Endothelial cell of umbilical vein (primary cell): ENCODE measurements around the gene FAM20B. TPM values are rescaled to one million over a fixed set of nuclear protein-coding genes. Genes with fewer than 3 reads are reported as not detected.

Source experiments
- BruUV-seq: library from RNA; stranded (reverse); fragments of 400-500 nt; replicated peaks from 2 replicates; lab custom pipeline; 2021; lab: Mats Ljungman, UMichigan
- CTCF ChIA-PET: fragments of 300-600, 350-600 bp; sonication (Branson Sonifier 250); formaldehyde crosslinking; loops from one replicate; lab custom pipeline; 2021; ENCODE audit warnings: antibody characterized with exemption, inconsistent platforms; lab: Charles Lee
- POLR2A ChIA-PET: fragments of 300-600, 350-600 bp; sonication (Branson Sonifier 250); formaldehyde crosslinking; loops from one replicate; lab custom pipeline; 2021; ENCODE audit warnings: antibody characterized with exemption, inconsistent platforms; lab: Charles Lee
- DNase-seq: peaks from one replicate; pipeline ENCODE4 v3.0.0-alpha.2; 2011; ENCODE audit warnings: low read depth, low spot score
- FAIRE-seq: peaks from 2 replicates; lab custom pipeline; 2011; peaks lifted over from hg19 to GRCh38; lab: Jason Lieb, UNC
- H2AFZ ChIP-seq: 2 replicates; pipeline ENCODE4 v1.6.0; 2012; ENCODE audit warnings: low read depth, low read length, control low read depth, inconsistent platforms
- H3K27ac ChIP-seq: 2 replicates; pipeline ENCODE4 v1.5.1; 2011; ENCODE audit warnings: low read depth, mild to moderate bottlenecking, control low read depth, low read length, moderate library complexity; ENCODE audit not compliant: insufficient read depth
- H3K27me3 ChIP-seq, 2 experiments: 2 replicates each; pipeline versions ENCODE4 v1.6.0 to v1.6.1; 2011; ENCODE audit warnings: low read length in 2 of 2, mixed read lengths in 1 of 2; ENCODE audit not compliant: control insufficient read depth in 2 of 2, insufficient read depth in 2 of 2
- H3K36me3 ChIP-seq, 2 experiments: 2 replicates in 1 of 2; 3 replicates in 1 of 2; pipeline ENCODE4 v1.5.1; 2011; ENCODE audit warnings: low read length in 2 of 2, mild to moderate bottlenecking in 1 of 2, moderate library complexity in 1 of 2; ENCODE audit not compliant: control insufficient read depth in 2 of 2, insufficient read depth in 2 of 2; ENCODE audit errors: extremely low read depth in 1 of 2
- H3K4me1 ChIP-seq: 3 replicates; pipeline ENCODE4 v1.5.1; 2011; ENCODE audit warnings: mild to moderate bottlenecking, low read length; ENCODE audit not compliant: control insufficient read depth, insufficient read depth; ENCODE audit errors: extremely low read depth
- H3K4me2 ChIP-seq: 2 replicates; pipeline ENCODE4 v1.6.1; 2011; ENCODE audit warnings: low read length, control low read depth, mixed read lengths; ENCODE audit not compliant: insufficient read depth
- H3K4me3 ChIP-seq, 3 experiments: fragments of 200-600 bp in 1 of 3; sonication (generic), shearing (Covaris generic) in 1 of 3; replicated peaks in 1 of 3; 2 replicates each; pipeline ENCODE4 v1.5.1; 2011 to 2016; ENCODE audit warnings: control low read depth in 3 of 3, low read length in 3 of 3, mild to moderate bottlenecking in 2 of 3, inconsistent platforms in 1 of 3, low read depth in 1 of 3, moderate library complexity in 1 of 3; ENCODE audit not compliant: insufficient read depth in 1 of 3
- H3K79me2 ChIP-seq: 2 replicates; pipeline ENCODE4 v1.6.0; 2012; ENCODE audit warnings: low read length, inconsistent platforms; ENCODE audit not compliant: control insufficient read depth, insufficient read depth
- H3K9ac ChIP-seq: replicated peaks from 2 replicates; pipeline ENCODE3; 2011; ENCODE audit warnings: low read length, control low read depth; ENCODE audit not compliant: insufficient read depth; ENCODE audit errors: extremely low read depth
- H3K9me1 ChIP-seq: replicated peaks from 3 replicates; pipeline ENCODE4 v1.6.0; 2011; ENCODE audit warnings: mild to moderate bottlenecking, low read length; ENCODE audit not compliant: control insufficient read depth, insufficient read depth; ENCODE audit errors: extremely low read depth
- H3K9me3 ChIP-seq: replicated peaks from 2 replicates; pipeline ENCODE4 v1.5.1; 2012; ENCODE audit warnings: low read length, inconsistent platforms; ENCODE audit not compliant: control insufficient read depth, insufficient read depth
- H4K20me1 ChIP-seq: replicated peaks from 2 replicates; pipeline ENCODE3; 2011; ENCODE audit warnings: mild to moderate bottlenecking, low read length; ENCODE audit not compliant: control insufficient read depth, insufficient read depth; ENCODE audit errors: extremely low read depth
- EZH2 ChIP-seq: IDR thresholded peaks from 2 replicates; pipeline ENCODE4 v1.6.1; 2012; ENCODE audit warnings: borderline replicate concordance, low read depth, mild to moderate bottlenecking, moderate library complexity, low read length, inconsistent platforms; ENCODE audit not compliant: severe bottlenecking
- FOS ChIP-seq: IDR thresholded peaks from 2 replicates; pipeline ENCODE4 v1.6.1; 2011; ENCODE audit warnings: mild to moderate bottlenecking, low read length, moderate library complexity, borderline replicate concordance; ENCODE audit not compliant: insufficient read depth
- GATA2 ChIP-seq: IDR thresholded peaks from 2 replicates; pipeline ENCODE4 v1.7.0; 2011; ENCODE audit warnings: low read depth, mild to moderate bottlenecking, moderate library complexity, mixed read lengths, low read length; ENCODE audit not compliant: insufficient read length, insufficient read depth
- JUN ChIP-seq: IDR thresholded peaks from 2 replicates; pipeline ENCODE4 v1.6.1; 2011; ENCODE audit warnings: borderline replicate concordance, low read depth; ENCODE audit not compliant: insufficient read length, insufficient read depth
- MYC ChIP-seq: IDR thresholded peaks from one replicate; pipeline ENCODE4 v1.6.1; 2011; ENCODE audit warnings: mild to moderate bottlenecking, low read depth, low read length
- POLR2A ChIP-seq: IDR thresholded peaks from 2 replicates; pipeline ENCODE4 v1.6.1; 2012; ENCODE audit warnings: low read depth, mild to moderate bottlenecking, control low read depth, low read length
- POLR2AphosphoS5 ChIP-seq: IDR thresholded peaks from 2 replicates; pipeline ENCODE4 v1.6.1; 2012; ENCODE audit warnings: low read depth, mild to moderate bottlenecking, control low read depth, low read length, moderate library complexity; ENCODE audit not compliant: insufficient read depth
- dilution Hi-C: fragments of 300-500 bp; cut with MboI; formaldehyde crosslinking; loops from one replicate; pipeline ENCODE4 v1.15.0; 2019; ENCODE audit warnings: low sequenced_read_pairs; ENCODE audit not compliant: extremely low pct_ligation_motif_present
- intact Hi-C: fragments of 100-400 bp; cut with micrococcal nuclease; formaldehyde crosslinking; loops from one replicate; pipeline ENCODE4 v1.10.0; 2022
- polyA plus RNA-seq, 4 experiments: library from polyadenylated mRNA; depleted of rRNA in 3 of 4; stranded (reverse) in 3 of 4; unstranded in 1 of 4; fragments of >200 nt; gene quantifications; 2 replicates each; pipeline versions ENCODE4 v1.2.1 to v1.2.3, GENCODE V29; 2011 to 2012; ENCODE audit warnings: missing spikeins in 1 of 4
- total RNA-seq: library from RNA; stranded (reverse); gene quantifications from 2 replicates; pipeline ENCODE4 v1.2.3, GENCODE V29; 2021
- TF ChIP-seq, protein P1 (sequence below), 2 donors: IDR thresholded peaks; 1 replicate in 1 of 2; 2 replicates in 1 of 2; pipeline ENCODE4 v1.5.1; 2011; ENCODE audit warnings: low read length in 2 of 2, mild to moderate bottlenecking in 2 of 2, moderate library complexity in 2 of 2, control low read depth in 1 of 2, inconsistent platforms in 1 of 2, low read depth in 1 of 2; ENCODE audit not compliant: insufficient read depth in 1 of 2; ENCODE audit errors: extremely low read depth in 1 of 2
- TF ChIP-seq, protein P2 (sequence below): IDR thresholded peaks from 2 replicates; pipeline ENCODE4 v1.6.1; 2011; ENCODE audit not compliant: insufficient read depth, insufficient read length

The FAM20B gene
- total and polyA plus RNA-seq, 2 donors (not counting 3 experiments of a cell fraction or from before 2014, with no cell fraction given), result 10.0 to 35.1 TPM

DNA sequence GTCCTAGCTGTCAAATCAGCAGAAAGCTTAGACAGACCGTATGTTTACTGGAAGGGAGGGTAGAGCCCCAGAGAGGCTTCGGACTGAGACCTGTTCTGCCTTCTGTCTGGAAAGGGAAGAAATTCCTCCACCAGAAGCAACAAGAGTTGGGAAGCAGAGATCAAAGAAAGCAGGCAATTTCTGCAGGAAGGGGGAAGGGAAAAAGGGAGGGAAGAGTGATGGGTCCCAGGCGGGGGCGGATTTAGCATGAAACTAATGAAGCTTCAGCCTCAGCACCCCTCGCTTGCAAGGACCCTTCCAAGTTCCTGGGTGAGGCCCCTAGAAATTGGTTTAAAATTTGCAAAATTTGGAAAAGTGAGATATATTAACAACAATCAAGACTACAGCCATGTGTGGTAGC, 26.6 kb upstream of the FAM20B start:
- no peak overlapping the region for H2AFZ ChIP-seq
- H3K4me2 ChIP-seq, result no peak overlapping the region
- BruUV-seq, result no TSS peak
- no peak for TF ChIP-seq POLR2A
- TF ChIP-seq, protein P1, sequence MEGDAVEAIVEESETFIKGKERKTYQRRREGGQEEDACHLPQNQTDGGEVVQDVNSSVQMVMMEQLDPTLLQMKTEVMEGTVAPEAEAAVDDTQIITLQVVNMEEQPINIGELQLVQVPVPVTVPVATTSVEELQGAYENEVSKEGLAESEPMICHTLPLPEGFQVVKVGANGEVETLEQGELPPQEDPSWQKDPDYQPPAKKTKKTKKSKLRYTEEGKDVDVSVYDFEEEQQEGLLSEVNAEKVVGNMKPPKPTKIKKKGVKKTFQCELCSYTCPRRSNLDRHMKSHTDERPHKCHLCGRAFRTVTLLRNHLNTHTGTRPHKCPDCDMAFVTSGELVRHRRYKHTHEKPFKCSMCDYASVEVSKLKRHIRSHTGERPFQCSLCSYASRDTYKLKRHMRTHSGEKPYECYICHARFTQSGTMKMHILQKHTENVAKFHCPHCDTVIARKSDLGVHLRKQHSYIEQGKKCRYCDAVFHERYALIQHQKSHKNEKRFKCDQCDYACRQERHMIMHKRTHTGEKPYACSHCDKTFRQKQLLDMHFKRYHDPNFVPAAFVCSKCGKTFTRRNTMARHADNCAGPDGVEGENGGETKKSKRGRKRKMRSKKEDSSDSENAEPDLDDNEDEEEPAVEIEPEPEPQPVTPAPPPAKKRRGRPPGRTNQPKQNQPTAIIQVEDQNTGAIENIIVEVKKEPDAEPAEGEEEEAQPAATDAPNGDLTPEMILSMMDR (IDR thresholded peaks at IDR 0.05; ENCODE audit: extremely low read depth in 1 of 2, insufficient read depth in 1 of 2, low read depth in 1 of 2, low read length in 2 of 2), result no peak
- TF ChIP-seq FOS, result no peak
- TF ChIP-seq GATA2, result no peak
- no peak for TF ChIP-seq MYC
- TF ChIP-seq POLR2AphosphoS5, result no peak
- no peak for TF ChIP-seq EZH2
- TF ChIP-seq JUN, result no peak
- TF ChIP-seq, protein P2, sequence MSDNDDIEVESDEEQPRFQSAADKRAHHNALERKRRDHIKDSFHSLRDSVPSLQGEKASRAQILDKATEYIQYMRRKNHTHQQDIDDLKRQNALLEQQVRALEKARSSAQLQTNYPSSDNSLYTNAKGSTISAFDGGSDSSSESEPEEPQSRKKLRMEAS, result no peak
- H3K9ac ChIP-seq, result no peak overlapping the region
- H4K20me1 ChIP-seq, result no peaks in the 10 kb centered on the region
- CTCF ChIA-PET, result interaction anchor here (0.6 to 9.5 kb wide), 4 partner anchors 49 to 689 kb away, joined by 3 to 349 read pairs (median 92); no protein-coding TSS in a partner anchor
- no peak for DNase-seq
- POLR2A ChIA-PET, result no interaction called here
- H3K27me3 ChIP-seq, result no peaks in the 10 kb centered on the region
- no peak for FAIRE-seq
- no peaks in the 10 kb centered on the region for H3K9me1 ChIP-seq
- no peaks in the 10 kb centered on the region for H3K9me3 ChIP-seq
- dilution Hi-C loops, result no loop called here
- H3K4me1 ChIP-seq, result no peaks in the 10 kb centered on the region
- intact Hi-C loops, result no loop called here
- no peaks in the 10 kb centered on the region for H3K79me2 ChIP-seq
- H3K27ac ChIP-seq, result no peak overlapping the region
- H3K4me3 ChIP-seq, result no peak overlapping the region
- no peaks in the 10 kb centered on the region for H3K36me3 ChIP-seq
